ENCODE measurements around the gene SOX4.

SOX4 gene

DNA sequence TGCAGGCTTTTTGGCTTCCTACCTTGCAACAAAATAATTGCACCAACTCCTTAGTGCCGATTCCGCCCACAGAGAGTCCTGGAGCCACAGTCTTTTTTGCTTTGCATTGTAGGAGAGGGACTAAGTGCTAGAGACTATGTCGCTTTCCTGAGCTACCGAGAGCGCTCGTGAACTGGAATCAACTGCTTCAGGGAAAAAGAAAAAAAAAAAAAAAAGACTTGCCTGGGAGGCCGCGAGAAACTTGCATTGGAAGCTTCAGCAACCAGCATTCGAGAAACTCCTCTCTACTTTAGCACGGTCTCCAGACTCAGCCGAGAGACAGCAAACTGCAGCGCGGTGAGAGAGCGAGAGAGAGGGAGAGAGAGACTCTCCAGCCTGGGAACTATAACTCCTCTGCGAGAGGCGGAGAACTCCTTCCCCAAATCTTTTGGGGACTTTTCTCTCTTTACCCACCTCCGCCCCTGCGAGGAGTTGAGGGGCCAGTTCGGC is 420 bp downstream of the SOX4 start:
- DNase-seq (ENCODE audit: low read depth in 2 of 2, low spot score in 1 of 2) = no peak

DNA sequence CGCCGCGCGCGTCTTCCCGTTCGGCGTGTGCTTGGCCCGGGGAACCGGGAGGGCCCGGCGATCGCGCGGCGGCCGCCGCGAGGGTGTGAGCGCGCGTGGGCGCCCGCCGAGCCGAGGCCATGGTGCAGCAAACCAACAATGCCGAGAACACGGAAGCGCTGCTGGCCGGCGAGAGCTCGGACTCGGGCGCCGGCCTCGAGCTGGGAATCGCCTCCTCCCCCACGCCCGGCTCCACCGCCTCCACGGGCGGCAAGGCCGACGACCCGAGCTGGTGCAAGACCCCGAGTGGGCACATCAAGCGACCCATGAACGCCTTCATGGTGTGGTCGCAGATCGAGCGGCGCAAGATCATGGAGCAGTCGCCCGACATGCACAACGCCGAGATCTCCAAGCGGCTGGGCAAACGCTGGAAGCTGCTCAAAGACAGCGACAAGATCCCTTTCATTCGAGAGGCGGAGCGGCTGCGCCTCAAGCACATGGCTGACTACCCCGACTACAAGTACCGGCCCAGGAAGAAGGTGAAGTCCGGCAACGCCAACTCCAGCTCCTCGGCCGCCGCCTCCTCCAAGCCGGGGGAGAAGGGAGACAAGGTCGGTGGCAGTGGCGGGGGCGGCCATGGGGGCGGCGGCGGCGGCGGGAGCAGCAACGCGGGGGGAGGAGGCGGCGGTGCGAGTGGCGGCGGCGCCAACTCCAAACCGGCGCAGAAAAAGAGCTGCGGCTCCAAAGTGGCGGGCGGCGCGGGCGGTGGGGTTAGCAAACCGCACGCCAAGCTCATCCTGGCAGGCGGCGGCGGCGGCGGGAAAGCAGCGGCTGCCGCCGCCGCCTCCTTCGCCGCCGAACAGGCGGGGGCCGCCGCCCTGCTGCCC is 1.1 kb downstream of the SOX4 start:
- DNase-seq (ENCODE audit: low read depth in 2 of 2, low spot score in 1 of 2) = no peak

DNA sequence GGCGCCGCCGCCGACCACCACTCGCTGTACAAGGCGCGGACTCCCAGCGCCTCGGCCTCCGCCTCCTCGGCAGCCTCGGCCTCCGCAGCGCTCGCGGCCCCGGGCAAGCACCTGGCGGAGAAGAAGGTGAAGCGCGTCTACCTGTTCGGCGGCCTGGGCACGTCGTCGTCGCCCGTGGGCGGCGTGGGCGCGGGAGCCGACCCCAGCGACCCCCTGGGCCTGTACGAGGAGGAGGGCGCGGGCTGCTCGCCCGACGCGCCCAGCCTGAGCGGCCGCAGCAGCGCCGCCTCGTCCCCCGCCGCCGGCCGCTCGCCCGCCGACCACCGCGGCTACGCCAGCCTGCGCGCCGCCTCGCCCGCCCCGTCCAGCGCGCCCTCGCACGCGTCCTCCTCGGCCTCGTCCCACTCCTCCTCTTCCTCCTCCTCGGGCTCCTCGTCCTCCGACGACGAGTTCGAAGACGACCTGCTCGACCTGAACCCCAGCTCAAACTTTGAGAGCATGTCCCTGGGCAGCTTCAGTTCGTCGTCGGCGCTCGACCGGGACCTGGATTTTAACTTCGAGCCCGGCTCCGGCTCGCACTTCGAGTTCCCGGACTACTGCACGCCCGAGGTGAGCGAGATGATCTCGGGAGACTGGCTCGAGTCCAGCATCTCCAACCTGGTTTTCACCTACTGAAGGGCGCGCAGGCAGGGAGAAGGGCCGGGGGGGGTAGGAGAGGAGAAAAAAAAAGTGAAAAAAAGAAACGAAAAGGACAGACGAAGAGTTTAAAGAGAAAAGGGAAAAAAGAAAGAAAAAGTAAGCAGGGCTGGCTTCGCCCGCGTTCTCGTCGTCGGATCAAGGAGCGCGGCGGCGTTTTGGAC is 2.0 kb downstream of the SOX4 start:
- no peak for DNase-seq (ENCODE audit: low read depth in 2 of 2, low spot score in 1 of 2)

GRCh38 chr6:21596145-21596948 is 2.8 kb downstream of the SOX4 start:
- no peak for DNase-seq (ENCODE audit: low read depth in 2 of 2, low spot score in 1 of 2)

- DNase-seq (ENCODE audit: low read depth in 2 of 2, low spot score in 1 of 2) = no peak
These were observed 3.6 kb downstream of the SOX4 start for GRCh38 chr6:21596949-21597682.

- DNase-seq (ENCODE audit: low read depth in 2 of 2, low spot score in 1 of 2) = no peak
These were observed 4.5 kb downstream of the SOX4 start for GRCh38 chr6:21597801-21598673.

DNA sequence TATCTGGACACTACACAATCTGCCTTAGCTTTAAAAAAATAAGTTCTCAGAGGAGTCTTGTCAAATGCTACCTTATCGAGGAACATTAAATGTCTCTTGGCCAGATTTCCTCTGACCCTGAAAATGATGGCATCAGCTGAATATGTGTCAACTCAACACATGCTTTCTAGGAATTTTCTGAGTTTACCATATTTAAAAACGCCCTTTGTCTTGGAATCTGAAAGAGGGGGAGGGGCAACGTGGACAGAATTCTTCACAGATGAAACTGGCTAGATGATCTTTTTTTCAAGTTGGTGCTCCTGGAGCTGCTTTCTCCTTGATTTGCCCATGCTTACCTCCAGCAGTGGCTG is 5.1 kb downstream of the SOX4 start:
- no peak for DNase-seq (ENCODE audit: low read depth in 2 of 2, low spot score in 1 of 2)

GRCh38 chr6:21599051-21599696 is 5.6 kb downstream of the SOX4 start:
- DNase-seq (ENCODE audit: low read depth in 2 of 2, low spot score in 1 of 2) = no peak

DNA sequence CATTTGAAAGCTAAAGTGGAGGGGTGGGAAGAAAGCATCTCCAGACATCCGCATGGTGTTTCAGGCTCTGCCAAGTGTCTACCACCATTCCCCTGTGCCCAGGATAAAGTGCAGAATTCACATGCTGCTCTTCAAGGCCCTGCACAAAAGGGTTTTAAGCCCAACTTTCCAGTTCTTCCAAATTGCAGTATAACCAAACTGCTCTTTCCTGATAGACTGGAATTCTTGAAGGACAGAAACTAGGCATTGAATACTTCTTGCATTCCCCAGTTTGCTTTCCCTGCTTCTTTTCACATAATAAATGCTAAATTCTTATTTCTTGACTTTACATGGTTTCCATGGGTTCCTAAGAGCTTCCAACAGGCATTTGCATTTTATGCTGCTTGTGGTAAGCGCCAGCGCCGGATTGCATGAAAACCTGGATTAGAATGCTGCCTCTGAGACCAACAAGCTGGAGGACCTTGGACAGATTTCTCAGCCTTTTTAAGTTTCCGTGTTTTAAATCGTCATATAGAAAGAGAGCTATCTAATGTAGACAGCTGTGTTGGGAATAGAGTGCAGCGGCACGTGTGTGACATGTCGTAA is 7.9 kb downstream of the SOX4 start:
- DNase-seq (ENCODE audit: low read depth in 2 of 2, low spot score in 1 of 2) = no peak

- DNase-seq (ENCODE audit: low read depth in 2 of 2, low spot score in 1 of 2) = no peak
These were observed 8.4 kb downstream of the SOX4 start for GRCh38 chr6:21601932-21602390.

- no peak for DNase-seq (ENCODE audit: low read depth in 2 of 2, low spot score in 1 of 2)
These were observed 9.8 kb downstream of the SOX4 start for GRCh38 chr6:21603082-21603952.

DNA sequence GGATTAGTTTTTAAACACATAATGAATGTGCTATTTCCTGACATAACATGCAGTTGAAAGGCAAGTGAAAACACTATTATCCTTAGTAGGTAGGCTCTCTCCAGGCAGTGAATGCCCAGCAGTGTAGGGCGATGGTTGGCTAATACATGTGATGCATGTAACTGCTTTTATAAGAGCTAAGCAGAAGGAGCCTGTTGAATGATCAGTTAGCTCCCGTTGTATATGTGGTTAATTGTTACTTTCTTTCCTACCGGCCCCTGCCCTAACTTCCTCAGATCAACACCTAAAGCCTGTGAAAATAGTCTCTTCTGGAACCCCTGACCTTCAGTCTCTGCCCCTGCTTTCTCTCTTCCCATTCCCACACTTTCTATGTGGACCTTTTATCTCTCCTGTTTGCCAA is 10.5 kb downstream of the SOX4 start:
- DNase-seq (ENCODE audit: low read depth in 2 of 2, low spot score in 1 of 2) = no peak

GRCh38 chr6:21605166-21605565 is 11.6 kb downstream of the SOX4 start:
- DNase-seq (ENCODE audit: low read depth in 2 of 2, low spot score in 1 of 2) = no peak

DNA sequence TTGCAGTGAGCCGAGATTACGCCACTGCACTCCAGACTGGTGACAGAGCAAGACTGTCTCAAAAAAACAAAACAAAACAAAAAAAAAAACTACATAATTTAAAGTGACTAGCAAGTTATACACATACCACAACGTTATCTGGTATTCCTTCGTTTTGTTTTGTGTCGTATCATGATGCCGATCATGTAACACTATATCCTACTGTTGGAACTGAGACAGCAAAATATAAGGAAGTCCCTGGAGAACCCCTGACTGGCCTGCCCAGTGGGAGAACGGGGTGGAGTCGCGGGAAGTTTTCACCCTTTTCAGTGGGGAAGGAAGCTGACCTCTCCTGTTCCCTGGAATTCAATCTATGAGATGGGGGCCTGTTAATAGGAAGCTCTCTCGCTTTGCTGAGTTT is 15.1 kb downstream of the SOX4 start:
- DNase-seq (ENCODE audit: low read depth in 2 of 2, low spot score in 1 of 2) = no peak

DNA sequence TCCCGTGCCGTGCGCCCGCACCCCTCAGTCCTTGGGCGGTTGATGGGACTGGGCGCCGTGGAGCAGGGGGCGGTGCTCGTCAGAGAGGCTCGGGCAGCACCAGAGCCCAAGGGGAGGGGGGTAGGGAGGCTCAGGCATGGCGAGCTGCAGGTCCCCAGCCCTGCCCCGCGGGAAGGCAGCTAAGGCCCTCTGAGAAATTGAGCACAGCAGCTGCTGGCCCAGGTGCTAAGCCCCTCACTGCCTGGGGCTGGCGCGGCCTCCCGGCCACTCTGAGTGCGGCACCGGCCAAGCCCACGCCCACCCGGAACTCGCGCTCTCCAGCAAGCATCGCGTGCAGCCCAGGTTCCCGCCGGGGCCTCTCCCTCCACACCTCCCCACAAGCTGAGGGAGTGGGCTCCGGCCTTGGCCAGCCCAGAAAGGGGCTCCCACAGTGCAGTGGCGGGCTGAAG is 16.4 kb downstream of the SOX4 start:
- no peak for DNase-seq (ENCODE audit: low read depth in 2 of 2, low spot score in 1 of 2)

DNA sequence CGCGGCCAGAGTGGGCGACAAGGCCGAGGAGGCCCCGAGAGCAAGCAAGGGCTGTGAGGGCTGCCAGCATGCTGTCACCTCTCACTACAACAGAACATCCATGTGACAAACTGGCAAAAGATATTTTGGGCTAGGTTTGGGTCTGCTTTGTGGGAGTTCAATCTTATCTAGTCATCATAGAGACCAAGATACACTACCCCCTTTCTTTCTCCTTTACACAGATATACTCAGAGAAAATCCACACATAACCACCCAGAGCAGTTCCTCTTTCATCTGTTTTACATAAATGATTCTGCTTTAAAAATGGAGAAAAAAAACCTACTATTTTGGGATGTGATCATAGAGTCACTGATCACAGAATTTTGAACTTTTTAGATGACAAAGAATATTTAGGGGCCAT is 16.8 kb downstream of the SOX4 start:
- DNase-seq (ENCODE audit: low read depth in 2 of 2, low spot score in 1 of 2) = no peak

GRCh38 chr6:21611485-21611884 is 17.9 kb downstream of the SOX4 start:
- no peak for DNase-seq (ENCODE audit: low read depth in 2 of 2, low spot score in 1 of 2)
